WTC11 (cell line): ENCODE data around the gene RIPOR1. TPM values are rescaled to one million over a fixed set of nuclear protein-coding genes. Genes with fewer than 3 reads are reported as not detected.

Source experiments
- ATAC-seq: fragments of 200-7000 bp; cut with Tn5 transposase; 2 replicates; pipeline ENCODE4 v1.10.0; 2021; ENCODE audit warnings: mild to moderate bottlenecking, moderate library complexity
- CTCF ChIA-PET: fragments of 300-600 bp; sonication (Branson Sonifier 250); formaldehyde crosslinking; loops from one replicate; lab custom pipeline; 2021; ENCODE audit warnings: antibody characterized with exemption; lab: Charles Lee
- POLR2A ChIA-PET: fragments of 350-600 bp; sonication (Branson Sonifier 250); formaldehyde crosslinking; loops from one replicate; lab custom pipeline; 2021; ENCODE audit warnings: antibody characterized with exemption; lab: Charles Lee
- DNase-seq: peaks from one replicate; pipeline ENCODE4 v3.0.0; 2021; ENCODE audit warnings: low spot score
- H3K27ac Mint-ChIP-seq: 2 replicates; pipeline ENCODE4 v1.8.0; 2021; ENCODE audit warnings: mixed read lengths
- H3K27me3 Mint-ChIP-seq: 2 replicates; pipeline ENCODE4 v1.8.0; 2021; ENCODE audit warnings: low read depth, mild to moderate bottlenecking, moderate library complexity, mixed read lengths
- H3K36me3 Mint-ChIP-seq: 2 replicates; pipeline ENCODE4 v1.8.0; 2021; ENCODE audit warnings: mixed read lengths
- H3K4me1 Mint-ChIP-seq: 2 replicates; pipeline ENCODE4 v1.8.0; 2022; ENCODE audit warnings: mixed read lengths
- H3K4me3 Mint-ChIP-seq: 2 replicates; pipeline ENCODE4 v1.8.0; 2021; ENCODE audit warnings: mild to moderate bottlenecking, moderate library complexity, mixed read lengths
- H3K9me3 Mint-ChIP-seq: 2 replicates; pipeline ENCODE4 v1.8.0; 2021; ENCODE audit warnings: mixed read lengths
- ARID4B ChIP-seq: sonication (generic); formaldehyde crosslinking; IDR thresholded peaks from 2 replicates; pipeline ENCODE4 v1.8.0; 2023; ENCODE audit warnings: missing genetic modification reagents, mild to moderate bottlenecking, borderline replicate concordance
- EMX1 ChIP-seq: fragments of 250-450 bp; sonication (Bioruptor Pico); IDR thresholded peaks from 2 replicates; pipeline ENCODE4 v1.8.0; 2021; ENCODE audit warnings: mild to moderate bottlenecking
- GABPB1 ChIP-seq: sonication (generic); formaldehyde crosslinking; IDR thresholded peaks from 2 replicates; pipeline ENCODE4 v1.8.1; 2023; ENCODE audit warnings: mild to moderate bottlenecking, missing genetic modification reagents
- HMGA2 ChIP-seq: fragments of 250-450 bp; sonication (Bioruptor Pico); IDR thresholded peaks from 2 replicates; pipeline ENCODE4 v1.4.0; 2021; ENCODE audit warnings: mild to moderate bottlenecking, moderate library complexity
- IRF1 ChIP-seq: sonication (generic); formaldehyde crosslinking; IDR thresholded peaks from 2 replicates; pipeline ENCODE4 v1.8.0; 2023; ENCODE audit warnings: missing genetic modification reagents
- IRF2 ChIP-seq: sonication (generic); formaldehyde crosslinking; IDR thresholded peaks from 2 replicates; pipeline ENCODE4 v1.8.0; 2022; ENCODE audit warnings: low read depth, missing genetic modification reagents, borderline replicate concordance
- MYBL2 ChIP-seq: sonication (generic); formaldehyde crosslinking; IDR thresholded peaks from 2 replicates; pipeline ENCODE4 v1.8.1; 2023; ENCODE audit warnings: mild to moderate bottlenecking, moderate library complexity, missing genetic modification reagents
- NFYB ChIP-seq: sonication (generic); formaldehyde crosslinking; conservative IDR thresholded peaks from 2 replicates; pipeline ENCODE4 v1.8.0; 2022; ENCODE audit warnings: low read depth, missing genetic modification reagents
- SMAD3 ChIP-seq: sonication (generic); formaldehyde crosslinking; IDR thresholded peaks from 2 replicates; pipeline ENCODE4 v1.8.0; 2022; ENCODE audit warnings: missing genetic modification reagents, mild to moderate bottlenecking, borderline replicate concordance
- SP1 ChIP-seq: sonication (generic); formaldehyde crosslinking; conservative IDR thresholded peaks from 2 replicates; pipeline ENCODE4 v1.8.1; 2022; ENCODE audit warnings: missing genetic modification reagents
- TCF7 ChIP-seq: sonication (generic); formaldehyde crosslinking; IDR thresholded peaks from 2 replicates; pipeline ENCODE4 v1.8.0; 2022; ENCODE audit warnings: mild to moderate bottlenecking, low read depth, missing genetic modification reagents, moderate library complexity
- ZBTB43 ChIP-seq: sonication (generic); formaldehyde crosslinking; IDR thresholded peaks from 2 replicates; pipeline ENCODE4 v1.8.1; 2023; ENCODE audit warnings: mild to moderate bottlenecking, missing genetic modification reagents
- ZNF121 ChIP-seq: sonication (generic); formaldehyde crosslinking; IDR thresholded peaks from 2 replicates; pipeline ENCODE4 v1.8.0; 2023; ENCODE audit warnings: missing genetic modification reagents
- ZNF138 ChIP-seq: sonication (generic); formaldehyde crosslinking; conservative IDR thresholded peaks from 2 replicates; pipeline ENCODE4 v1.8.1; 2022; ENCODE audit warnings: mild to moderate bottlenecking, moderate library complexity, missing genetic modification reagents
- ZNF219 ChIP-seq: sonication (generic); formaldehyde crosslinking; IDR thresholded peaks from 2 replicates; pipeline ENCODE4 v1.8.0; 2023; ENCODE audit warnings: missing genetic modification reagents, mild to moderate bottlenecking, borderline replicate concordance
- total RNA-seq: library from RNA; stranded (reverse); gene quantifications from 3 replicates; pipeline ENCODE4 v1.2.3, GENCODE V29; 2021
- TF ChIP-seq, protein P1 (sequence below): fragments of 250-450 bp; sonication (Bioruptor Pico); IDR thresholded peaks from 2 replicates; pipeline ENCODE4 v2.1.2; 2022; ENCODE audit warnings: mild to moderate bottlenecking, moderate library complexity
- TF ChIP-seq, protein P2 (sequence below): sonication (generic); formaldehyde crosslinking; IDR thresholded peaks from 2 replicates; pipeline ENCODE4 v1.8.1; 2023; ENCODE audit warnings: mild to moderate bottlenecking, missing genetic modification reagents
- TF ChIP-seq, protein P3 (sequence below): fragments of 250-450 bp; sonication (Bioruptor Pico); IDR thresholded peaks from 2 replicates; pipeline ENCODE4 v1.8.0; 2021; ENCODE audit warnings: mild to moderate bottlenecking
- TF ChIP-seq, protein P4 (sequence below): sonication (generic); formaldehyde crosslinking; IDR thresholded peaks from 2 replicates; pipeline ENCODE4 v1.8.1; 2022; ENCODE audit warnings: low read depth, missing genetic modification reagents, borderline replicate concordance

RIPOR1 gene
- total RNA-seq, 1 experiment from 2014 or later: 14.9 TPM

GRCh38 chr16:67579686-67580085 lies 51.1 kb downstream of the RIPOR1 start (continued):
- TF ChIP-seq, protein P1, sequence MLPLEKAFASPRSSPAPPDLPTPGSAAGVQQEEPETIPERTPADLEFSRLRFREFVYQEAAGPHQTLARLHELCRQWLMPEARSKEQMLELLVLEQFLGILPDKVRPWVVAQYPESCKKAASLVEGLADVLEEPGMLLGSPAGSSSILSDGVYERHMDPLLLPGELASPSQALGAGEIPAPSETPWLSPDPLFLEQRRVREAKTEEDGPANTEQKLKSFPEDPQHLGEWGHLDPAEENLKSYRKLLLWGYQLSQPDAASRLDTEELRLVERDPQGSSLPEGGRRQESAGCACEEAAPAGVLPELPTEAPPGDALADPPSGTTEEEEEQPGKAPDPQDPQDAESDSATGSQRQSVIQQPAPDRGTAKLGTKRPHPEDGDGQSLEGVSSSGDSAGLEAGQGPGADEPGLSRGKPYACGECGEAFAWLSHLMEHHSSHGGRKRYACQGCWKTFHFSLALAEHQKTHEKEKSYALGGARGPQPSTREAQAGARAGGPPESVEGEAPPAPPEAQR (CRISPR knock-in tag): no peak
- TF ChIP-seq ARID4B (CRISPR knock-in tag) (no peak), MYBL2 (CRISPR knock-in tag) (no peak)
- TF ChIP-seq, protein P2, sequence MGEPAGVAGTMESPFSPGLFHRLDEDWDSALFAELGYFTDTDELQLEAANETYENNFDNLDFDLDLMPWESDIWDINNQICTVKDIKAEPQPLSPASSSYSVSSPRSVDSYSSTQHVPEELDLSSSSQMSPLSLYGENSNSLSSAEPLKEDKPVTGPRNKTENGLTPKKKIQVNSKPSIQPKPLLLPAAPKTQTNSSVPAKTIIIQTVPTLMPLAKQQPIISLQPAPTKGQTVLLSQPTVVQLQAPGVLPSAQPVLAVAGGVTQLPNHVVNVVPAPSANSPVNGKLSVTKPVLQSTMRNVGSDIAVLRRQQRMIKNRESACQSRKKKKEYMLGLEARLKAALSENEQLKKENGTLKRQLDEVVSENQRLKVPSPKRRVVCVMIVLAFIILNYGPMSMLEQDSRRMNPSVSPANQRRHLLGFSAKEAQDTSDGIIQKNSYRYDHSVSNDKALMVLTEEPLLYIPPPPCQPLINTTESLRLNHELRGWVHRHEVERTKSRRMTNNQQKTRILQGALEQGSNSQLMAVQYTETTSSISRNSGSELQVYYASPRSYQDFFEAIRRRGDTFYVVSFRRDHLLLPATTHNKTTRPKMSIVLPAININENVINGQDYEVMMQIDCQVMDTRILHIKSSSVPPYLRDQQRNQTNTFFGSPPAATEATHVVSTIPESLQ (CRISPR knock-in tag): no peak

- CTCF ChIA-PET: interaction anchor here (0.7 kb wide), 1 partner anchor 59 kb away, joined by 4 read pairs; no protein-coding TSS in a partner anchor
- POLR2A ChIA-PET: interaction anchor here (0.7 kb wide), 1 partner anchor 11 kb away, joined by 3 read pairs; no protein-coding TSS in a partner anchor
- no peaks in the 10 kb centered on the region for H3K27me3 Mint-ChIP-seq
- no peak for DNase-seq
- H3K27ac Mint-ChIP-seq: no peak overlapping the region
- no peak overlapping the region for H3K4me3 Mint-ChIP-seq
- TF ChIP-seq ZNF121 (CRISPR knock-in tag) (peak; percentile 37; the same call in 1 of the 2 replicates), HMGA2 (peak; percentile 87)
- TF ChIP-seq, protein P3, sequence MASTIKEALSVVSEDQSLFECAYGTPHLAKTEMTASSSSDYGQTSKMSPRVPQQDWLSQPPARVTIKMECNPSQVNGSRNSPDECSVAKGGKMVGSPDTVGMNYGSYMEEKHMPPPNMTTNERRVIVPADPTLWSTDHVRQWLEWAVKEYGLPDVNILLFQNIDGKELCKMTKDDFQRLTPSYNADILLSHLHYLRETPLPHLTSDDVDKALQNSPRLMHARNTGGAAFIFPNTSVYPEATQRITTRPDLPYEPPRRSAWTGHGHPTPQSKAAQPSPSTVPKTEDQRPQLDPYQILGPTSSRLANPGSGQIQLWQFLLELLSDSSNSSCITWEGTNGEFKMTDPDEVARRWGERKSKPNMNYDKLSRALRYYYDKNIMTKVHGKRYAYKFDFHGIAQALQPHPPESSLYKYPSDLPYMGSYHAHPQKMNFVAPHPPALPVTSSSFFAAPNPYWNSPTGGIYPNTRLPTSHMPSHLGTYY (CRISPR knock-in tag): no peak
- peaks cover 22% of the 10 kb centered on the region for H3K36me3 Mint-ChIP-seq
- no peaks in the 10 kb centered on the region for H3K4me1 Mint-ChIP-seq
- peaks cover 3% of the 10 kb centered on the region; the same call in 1 of the 2 replicates for H3K9me3 Mint-ChIP-seq
- ATAC-seq: no peak
These were observed 51.6 kb downstream of the RIPOR1 start for GRCh38 chr16:67580202-67580601.

DNA sequence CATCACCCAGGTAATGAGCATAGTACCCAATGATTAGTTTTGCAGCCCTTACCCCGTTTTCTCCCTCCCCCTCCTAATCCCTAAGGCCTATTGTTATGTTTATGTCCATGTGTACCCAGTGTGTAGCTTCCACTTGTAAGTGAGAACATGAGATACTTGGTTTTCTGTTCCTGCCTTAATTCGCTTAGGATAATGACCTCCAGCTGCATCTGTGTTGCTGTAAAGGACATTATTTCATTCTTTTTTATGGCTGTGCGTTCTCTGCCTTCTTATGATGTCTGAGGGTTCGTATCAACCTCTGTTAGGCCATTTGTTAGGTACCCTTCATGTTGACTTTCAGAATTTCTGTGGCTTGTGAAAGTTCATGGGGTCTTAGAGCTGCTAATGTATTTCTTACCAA lies 64.7 kb downstream of the RIPOR1 start:
- H3K4me3 Mint-ChIP-seq: peak overlapping the region; percentile 57
- no peaks in the 10 kb centered on the region for H3K27me3 Mint-ChIP-seq
- H3K9me3 Mint-ChIP-seq: no peaks in the 10 kb centered on the region
- H3K36me3 Mint-ChIP-seq: no peaks in the 10 kb centered on the region; the same call in 1 of the 2 replicates
- 0 out of 2 replicates have a peak, but pooled peaks have one; percentile 17 for ATAC-seq
- no peak for TF ChIP-seq SP1 (CRISPR knock-in tag)
- TF ChIP-seq IRF1 (CRISPR knock-in tag): no peak
- no peak for TF ChIP-seq ZNF219
- TF ChIP-seq SMAD3 (CRISPR knock-in tag): no peak
- TF ChIP-seq TCF7 (CRISPR knock-in tag): no peak
- TF ChIP-seq IRF2 (CRISPR knock-in tag): no peak
- TF ChIP-seq ZBTB43 (CRISPR knock-in tag): no peak
- no peak for TF ChIP-seq NFYB (CRISPR knock-in tag)
- TF ChIP-seq GABPB1 (CRISPR knock-in tag): no peak
- TF ChIP-seq EMX1 (CRISPR knock-in tag): no peak
- TF ChIP-seq, protein P4, sequence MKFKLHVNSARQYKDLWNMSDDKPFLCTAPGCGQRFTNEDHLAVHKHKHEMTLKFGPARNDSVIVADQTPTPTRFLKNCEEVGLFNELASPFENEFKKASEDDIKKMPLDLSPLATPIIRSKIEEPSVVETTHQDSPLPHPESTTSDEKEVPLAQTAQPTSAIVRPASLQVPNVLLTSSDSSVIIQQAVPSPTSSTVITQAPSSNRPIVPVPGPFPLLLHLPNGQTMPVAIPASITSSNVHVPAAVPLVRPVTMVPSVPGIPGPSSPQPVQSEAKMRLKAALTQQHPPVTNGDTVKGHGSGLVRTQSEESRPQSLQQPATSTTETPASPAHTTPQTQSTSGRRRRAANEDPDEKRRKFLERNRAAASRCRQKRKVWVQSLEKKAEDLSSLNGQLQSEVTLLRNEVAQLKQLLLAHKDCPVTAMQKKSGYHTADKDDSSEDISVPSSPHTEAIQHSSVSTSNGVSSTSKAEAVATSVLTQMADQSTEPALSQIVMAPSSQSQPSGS: no peak
- TF ChIP-seq ZNF138 (CRISPR knock-in tag): no peak
- ChIA-PET POLR2A (interaction anchor here (0.6 kb wide), 1 partner anchor 64 kb away, joined by 3 read pairs; no protein-coding TSS in a partner anchor), CTCF (interaction anchor here (1.1 to 2.7 kb wide), 4 partner anchors 21 to 79 kb away, joined by 3 to 11 read pairs (median 6); partner anchors contain the start of gene CTCF)
- peaks cover 51% of the 10 kb centered on the region for H3K4me1 Mint-ChIP-seq
- DNase-seq: no peak
- peak overlapping the region; percentile 97 for H3K27ac Mint-ChIP-seq
